IMR-90 (cell line): ENCODE results near the gene GABBR2. TPM values are rescaled to one million over a fixed set of nuclear protein-coding genes. Genes with fewer than 3 reads are reported as not detected.

ENCODE experiments used
- ATAC-seq: fragments of 200-7000 bp; cut with Tn5 transposase; 2 replicates; pipeline ENCODE4 v1.9.1; 2020; ENCODE audit warnings: low read depth, mild to moderate bottlenecking, moderate library complexity
- BruUV-seq: library from RNA; stranded (reverse); fragments of 400-500 nt; replicated peaks from 2 replicates; lab custom pipeline; 2021; lab: Mats Ljungman, UMichigan
- CTCF ChIA-PET: fragments of 300-600 bp; formaldehyde crosslinking; extraction: SDS; loops from one replicate; lab custom pipeline; 2021; ENCODE audit warnings: antibody characterized with exemption; lab: Yijun Ruan, JAX
- POLR2A ChIA-PET: fragments of 300-600 bp; sonication (Branson Sonifier 250); formaldehyde crosslinking; loops from one replicate; lab custom pipeline; 2022; ENCODE audit warnings: antibody characterized with exemption; ENCODE audit not compliant: unreplicated experiment; lab: Charles Lee
- DNase-seq: peaks from one replicate; pipeline ENCODE4 v3.0.0; 2013
- H2AFZ ChIP-seq: replicated peaks from 2 replicates; pipeline ENCODE3; 2013; ENCODE audit warnings: low read length, mild to moderate bottlenecking; ENCODE audit not compliant: poor library complexity
- H2AK5ac ChIP-seq: 2 replicates; pipeline ENCODE4 v1.6.1; 2013; ENCODE audit warnings: low read depth, low read length, inconsistent platforms
- H2AK9ac ChIP-seq: replicated peaks from 2 replicates; pipeline ENCODE3; 2013; ENCODE audit warnings: mild to moderate bottlenecking, low read depth, low read length, moderate library complexity; ENCODE audit not compliant: poor library complexity
- H2BK120ac ChIP-seq: 2 replicates; pipeline ENCODE4 v1.6.1; 2013; ENCODE audit warnings: low read depth, low read length, inconsistent platforms
- H2BK15ac ChIP-seq: 3 replicates; pipeline ENCODE4 v1.6.1; 2013; ENCODE audit warnings: low read depth, low read length, inconsistent platforms
- H2BK20ac ChIP-seq: 2 replicates; pipeline ENCODE4 v1.6.1; 2013; ENCODE audit warnings: low read depth, mild to moderate bottlenecking, inconsistent platforms, low read length, moderate library complexity
- H2BK5ac ChIP-seq: 2 replicates; pipeline ENCODE4 v1.6.1; 2013; ENCODE audit warnings: mild to moderate bottlenecking, low read depth, low read length, inconsistent platforms; ENCODE audit not compliant: poor library complexity, severe bottlenecking
- H3K14ac ChIP-seq: replicated peaks from 2 replicates; pipeline ENCODE4 v1.6.1; 2013; ENCODE audit warnings: low read depth, low read length, inconsistent platforms
- H3K18ac ChIP-seq: 2 replicates; pipeline ENCODE4 v1.6.1; 2013; ENCODE audit warnings: low read depth, low read length, control low read depth
- H3K23ac ChIP-seq: 2 replicates; pipeline ENCODE4 v1.6.1; 2013; ENCODE audit warnings: low read depth, low read length, inconsistent platforms
- H3K27ac ChIP-seq: 2 replicates; pipeline ENCODE4 v1.5.1; 2013; ENCODE audit warnings: mild to moderate bottlenecking, control low read depth, low read length; ENCODE audit not compliant: insufficient read depth
- H3K27me3 ChIP-seq: 2 replicates; pipeline ENCODE4 v1.6.1; 2013; ENCODE audit warnings: low read length; ENCODE audit not compliant: control insufficient read depth, insufficient read depth
- H3K36me3 ChIP-seq: 2 replicates; pipeline ENCODE4 v1.6.1; 2013; ENCODE audit warnings: low read length, mixed read lengths; ENCODE audit not compliant: control insufficient read depth, insufficient read depth
- H3K4ac ChIP-seq: 2 replicates; pipeline ENCODE4 v1.6.1; 2013; ENCODE audit warnings: low read depth, low read length, inconsistent platforms
- H3K4me1 ChIP-seq: 2 replicates; pipeline ENCODE4 v1.6.1; 2013; ENCODE audit warnings: low read length, mixed read lengths; ENCODE audit not compliant: control insufficient read depth, insufficient read depth
- H3K4me2 ChIP-seq: 2 replicates; pipeline ENCODE4 v1.6.1; 2013; ENCODE audit warnings: low read depth, mild to moderate bottlenecking, control low read depth, low read length, moderate library complexity
- H3K4me3 ChIP-seq: 2 replicates; pipeline ENCODE4 v1.5.1; 2013; ENCODE audit warnings: low read depth, mild to moderate bottlenecking, control low read depth, low read length, moderate library complexity; ENCODE audit not compliant: insufficient read depth
- H3K56ac ChIP-seq: 2 replicates; pipeline ENCODE4 v1.6.1; 2013; ENCODE audit warnings: low read length, inconsistent platforms; ENCODE audit not compliant: insufficient read depth; ENCODE audit errors: extremely low read depth
- H3K79me1 ChIP-seq, 2 experiments: 2 replicates each; pipeline ENCODE4 v1.6.1; 2013; ENCODE audit warnings: low read length in 2 of 2, inconsistent platforms in 1 of 2, low read depth in 1 of 2
- H3K9ac ChIP-seq: 2 replicates; pipeline ENCODE4 v1.6.1; 2013; ENCODE audit warnings: low read depth, low read length, control low read depth
- H3K9me1 ChIP-seq: 2 replicates; pipeline ENCODE4 v1.6.1; 2013; ENCODE audit warnings: low read length, inconsistent platforms; ENCODE audit not compliant: insufficient read depth
- H3K9me3 ChIP-seq: 2 replicates; pipeline ENCODE4 v1.6.1; 2013; ENCODE audit warnings: low read length; ENCODE audit not compliant: control insufficient read depth, insufficient read depth
- H4K20me1 ChIP-seq: 2 replicates; pipeline ENCODE4 v1.6.1; 2013; ENCODE audit warnings: low read length, inconsistent platforms; ENCODE audit not compliant: insufficient read depth
- H4K5ac ChIP-seq: 2 replicates; pipeline ENCODE4 v1.6.1; 2013; ENCODE audit warnings: mild to moderate bottlenecking, low read depth, low read length, control low read depth
- H4K8ac ChIP-seq, 2 experiments: 2 replicates each; pipeline ENCODE4 v1.6.1; 2013; ENCODE audit warnings: low read depth in 2 of 2, low read length in 2 of 2, control low read depth in 1 of 2, inconsistent platforms in 1 of 2
- H4K91ac ChIP-seq: 2 replicates; pipeline ENCODE4 v1.6.1; 2013; ENCODE audit warnings: low read depth, low read length, inconsistent platforms; ENCODE audit not compliant: insufficient read depth
- BHLHE40 ChIP-seq: fragments of 150-350 bp; IDR thresholded peaks from 2 replicates; pipeline ENCODE4 v1.6.1; 2016; ENCODE audit warnings: mild to moderate bottlenecking, low read depth, low read length
- CHD1 ChIP-seq: IDR thresholded peaks from 2 replicates; pipeline ENCODE4 v1.6.1; 2012; ENCODE audit warnings: low read depth, low read length, improper control_type of control experiment
- FOS ChIP-seq: fragments of 150-350 bp; IDR thresholded peaks from 2 replicates; pipeline ENCODE4 v1.6.1; 2016; ENCODE audit warnings: low read depth, low read length
- MAFK ChIP-seq: IDR thresholded peaks from 2 replicates; pipeline ENCODE4 v1.6.1; 2012; ENCODE audit warnings: low read depth, low read length, improper control_type of control experiment
- MAZ ChIP-seq: IDR thresholded peaks from 2 replicates; pipeline ENCODE4 v1.6.1; 2012; ENCODE audit warnings: low read depth, mild to moderate bottlenecking, low read length, improper control_type of control experiment, moderate library complexity, borderline replicate concordance
- MXI1 ChIP-seq: IDR thresholded peaks from 2 replicates; pipeline ENCODE4 v1.6.1; 2012; ENCODE audit warnings: low read depth, mild to moderate bottlenecking, low read length, moderate library complexity, borderline replicate concordance
- NFE2L2 ChIP-seq: fragments of 150-350 bp; IDR thresholded peaks from 2 replicates; pipeline ENCODE4 v1.6.1; 2016; ENCODE audit warnings: low read depth, mild to moderate bottlenecking, low read length
- RCOR1 ChIP-seq: IDR thresholded peaks from 2 replicates; pipeline ENCODE4 v1.6.1; 2012; ENCODE audit warnings: mild to moderate bottlenecking, low read length, improper control_type of control experiment; ENCODE audit not compliant: insufficient replicate concordance
- RFX5 ChIP-seq: IDR thresholded peaks from 2 replicates; pipeline ENCODE4 v1.8.0; 2012; ENCODE audit warnings: low read depth, mild to moderate bottlenecking, low read length, moderate library complexity
- SMC3 ChIP-seq: fragments of 150-350 bp; IDR thresholded peaks from 2 replicates; pipeline ENCODE4 v1.6.1; 2016; ENCODE audit warnings: low read depth, mild to moderate bottlenecking, antibody characterized with exemption, low read length, moderate library complexity
- USF2 ChIP-seq: fragments of 150-350 bp; IDR thresholded peaks from 2 replicates; pipeline ENCODE4 v1.6.1; 2017; ENCODE audit warnings: mild to moderate bottlenecking, antibody characterized with exemption, low read length, low read depth
- WGBS, 2 experiments: methylation state at CpG; one replicate each; pipeline versions ENCODE4 v1.1.5 to v1.1.7; 2013; ENCODE audit warnings: missing lambda C conversion rate in 2 of 2; ENCODE audit not compliant: insufficient read length in 1 of 2; ENCODE audit errors: extremely low coverage in 2 of 2; 5-methylcytosine and 5-hydroxymethylcytosine counted together
- dilution Hi-C: fragments of 300-500 bp; cut with HindIII; formaldehyde crosslinking; loops from one replicate; pipeline ENCODE4 v1.14.3; 2018; ENCODE audit warnings: low sequenced_read_pairs; ENCODE audit not compliant: unreplicated experiment
- in situ Hi-C: fragments of 300-500 bp; cut with MboI; formaldehyde crosslinking; loops from 3 replicates; pipeline ENCODE4 v1.14.3; 2019; ENCODE audit warnings: low sequenced_read_pairs, inconsistent platforms, mixed read lengths
- intact Hi-C: fragments of 100-400 bp; cut with micrococcal nuclease; formaldehyde crosslinking; loops from 2 replicates; pipeline ENCODE4 v1.10.0; 2022
- polyA plus RNA-seq, 3 experiments: library from polyadenylated mRNA; depleted of rRNA; stranded (reverse); fragments of >200 nt; gene quantifications; 2 replicates each; pipeline ENCODE4 v1.2.3, GENCODE V29; 2012; ENCODE audit warnings: low replicate concordance in 1 of 3
- total RNA-seq: library from RNA; depleted of rRNA; stranded (reverse); fragments of >200 nt; gene quantifications from 2 replicates; pipeline ENCODE4 v1.2.3, GENCODE V29; 2012
- TF ChIP-seq, protein P1 (sequence below): conservative IDR thresholded peaks from 2 replicates; pipeline ENCODE4 v1.5.1; 2012; ENCODE audit warnings: mild to moderate bottlenecking, low read depth, low read length, improper control_type of control experiment

The GABBR2 gene
- total and polyA plus RNA-seq, 2 of the 4 experiments (the other 2 are of a cell fraction), result 14.2 to 20.3 TPM

DNA sequence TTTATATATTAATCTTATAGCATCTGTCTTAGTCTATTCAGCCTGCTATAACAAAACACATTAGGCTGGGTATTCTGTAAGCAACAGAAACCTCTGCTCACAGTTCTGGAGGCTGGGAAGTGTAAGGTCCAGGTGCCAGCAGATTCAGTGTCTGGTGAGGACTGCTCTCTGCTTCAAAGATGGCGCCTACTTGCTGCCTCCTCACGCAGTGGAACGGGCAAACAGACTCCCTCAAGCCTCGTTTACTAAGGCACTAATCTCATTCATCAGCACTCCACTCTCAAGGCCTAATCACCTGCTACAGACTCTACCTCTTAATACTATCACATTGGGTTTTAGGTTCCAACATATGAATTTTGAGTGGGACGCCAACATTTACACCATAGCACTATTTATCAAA lies 448.1 kb downstream of the GABBR2 start (continued):
- TF ChIP-seq, protein P1, sequence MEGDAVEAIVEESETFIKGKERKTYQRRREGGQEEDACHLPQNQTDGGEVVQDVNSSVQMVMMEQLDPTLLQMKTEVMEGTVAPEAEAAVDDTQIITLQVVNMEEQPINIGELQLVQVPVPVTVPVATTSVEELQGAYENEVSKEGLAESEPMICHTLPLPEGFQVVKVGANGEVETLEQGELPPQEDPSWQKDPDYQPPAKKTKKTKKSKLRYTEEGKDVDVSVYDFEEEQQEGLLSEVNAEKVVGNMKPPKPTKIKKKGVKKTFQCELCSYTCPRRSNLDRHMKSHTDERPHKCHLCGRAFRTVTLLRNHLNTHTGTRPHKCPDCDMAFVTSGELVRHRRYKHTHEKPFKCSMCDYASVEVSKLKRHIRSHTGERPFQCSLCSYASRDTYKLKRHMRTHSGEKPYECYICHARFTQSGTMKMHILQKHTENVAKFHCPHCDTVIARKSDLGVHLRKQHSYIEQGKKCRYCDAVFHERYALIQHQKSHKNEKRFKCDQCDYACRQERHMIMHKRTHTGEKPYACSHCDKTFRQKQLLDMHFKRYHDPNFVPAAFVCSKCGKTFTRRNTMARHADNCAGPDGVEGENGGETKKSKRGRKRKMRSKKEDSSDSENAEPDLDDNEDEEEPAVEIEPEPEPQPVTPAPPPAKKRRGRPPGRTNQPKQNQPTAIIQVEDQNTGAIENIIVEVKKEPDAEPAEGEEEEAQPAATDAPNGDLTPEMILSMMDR, result no peak

DNA sequence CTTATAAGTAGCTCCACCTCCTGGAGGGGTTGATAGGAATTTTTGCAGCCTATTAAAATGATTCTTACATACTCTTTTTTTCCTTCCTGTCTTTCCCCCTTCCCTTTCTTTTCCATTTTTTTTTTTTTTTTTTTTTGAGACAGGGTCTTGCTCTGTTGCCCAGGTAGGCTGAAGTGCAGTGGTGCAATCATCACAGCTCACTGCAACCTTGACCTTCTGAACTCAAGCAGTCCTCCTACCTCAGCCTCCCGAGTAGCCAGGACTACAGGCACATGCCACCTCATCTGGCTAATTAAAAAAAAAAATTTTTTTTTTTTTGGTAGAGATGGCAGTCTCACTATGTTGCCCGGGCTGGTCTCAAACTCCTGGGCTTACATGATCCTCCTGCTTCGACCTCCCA lies 448.9 kb downstream of the GABBR2 start:
- Histone ChIP-seq H3K23ac (no peak overlapping the region), H3K18ac (no peak overlapping the region), H2AK9ac (no peak overlapping the region), H2BK5ac (no peak overlapping the region), H3K79me1 (peaks cover 6 to 14% of the 10 kb centered on the region in 2 experiments), H2BK20ac (no peak overlapping the region), H3K9ac (no peak overlapping the region), H2BK120ac (no peak overlapping the region), H3K14ac (no peak overlapping the region), H3K4me2 (no peak overlapping the region), H3K36me3 (no peaks in the 10 kb centered on the region), H2AFZ (no peak overlapping the region), H3K27me3 (no peaks in the 10 kb centered on the region), H3K4me3 (no peak overlapping the region), H4K20me1 (no peaks in the 10 kb centered on the region), H3K4me1 (peaks cover 6% of the 10 kb centered on the region), H2AK5ac (0 out of 2 replicates have a peak overlapping the region, but pooled peaks have one; percentile 32), H3K9me1 (no peaks in the 10 kb centered on the region), H4K5ac (no peak overlapping the region), H3K9me3 (no peaks in the 10 kb centered on the region), H4K91ac (no peak overlapping the region), H2BK15ac (no peak overlapping the region), H3K4ac (no peak overlapping the region), H4K8ac (no peak overlapping the region), H3K27ac (no peak overlapping the region), H3K56ac (no peak overlapping the region)
- intact Hi-C loops (loop anchor here (10.0 kb wide), 1 partner anchor 545 kb away; no protein-coding TSS in a partner anchor), in situ Hi-C loops (loop anchor here (5.0 kb wide), 3 partner anchors 52 to 337 kb away; partner anchors contain the start of gene TRMO), dilution Hi-C loops (no loop called here)
- DNase-seq (no peak), ATAC-seq (no peak)
- WGBS, 2 experiments, result 80% methylated on average over 1 of the region's 3 CpGs; no CpG with 5 or more reads in 1 of the 2 experiments
- CTCF ChIA-PET, result interaction anchor here (0.7 to 2.6 kb wide), 4 partner anchors 24 to 337 kb away, joined by 3 to 6 read pairs (median 3); partner anchors contain the start of gene TRIM14
- POLR2A ChIA-PET, result no interaction called here
- no TSS peak for BruUV-seq
- TF ChIP-seq MXI1, result no peak
- TF ChIP-seq MAZ, result no peak
- TF ChIP-seq NFE2L2, result no peak
- no peak for TF ChIP-seq FOS
- TF ChIP-seq SMC3, result no peak
- TF ChIP-seq BHLHE40, result no peak
- no peak for TF ChIP-seq RFX5
- TF ChIP-seq MAFK, result no peak
- no peak for TF ChIP-seq USF2
- TF ChIP-seq RCOR1, result no peak
- TF ChIP-seq, protein P1, result no peak
- no peak for TF ChIP-seq CHD1
